SK-N-SH (cell line): ENCODE results near the gene CLK2. TPM values are rescaled to one million over a fixed set of nuclear protein-coding genes. Genes with fewer than 3 reads are reported as not detected.

ENCODE experiments used
- CTCF ChIA-PET: fragments of 300-600, 350-600 bp; formaldehyde crosslinking; extraction: SDS; loops from one replicate; lab custom pipeline; 2021; lab: Yijun Ruan, JAX
- POLR2A ChIA-PET: fragments of 350-600 bp; sonication (Branson Sonifier 250); formaldehyde crosslinking; extraction: SDS; loops from one replicate; lab custom pipeline; 2020; ENCODE audit warnings: antibody characterized with exemption, inconsistent platforms; lab: Yijun Ruan, JAX
- DNase-seq: peaks from one replicate; pipeline ENCODE4 v3.0.0; 2012
- H2AFZ ChIP-seq: fragments of 200-600 bp; sonication (generic); 2 replicates; pipeline ENCODE4 v1.8.1; 2016; ENCODE audit warnings: antibody characterized with exemption, mild to moderate bottlenecking, low read depth
- H3F3A ChIP-seq: fragments of 200-600 bp; sonication (generic); replicated peaks from 2 replicates; pipeline ENCODE3; 2016; ENCODE audit warnings: antibody characterized with exemption, mild to moderate bottlenecking; ENCODE audit not compliant: insufficient read depth
- H3K27ac ChIP-seq, 2 experiments: fragments of 200-500 bp in 1 of 2; fragments of 200-600 bp in 1 of 2; sonication (Bioruptor generic) in 1 of 2; sonication (generic), shearing (Covaris generic) in 1 of 2; 2 replicates each; pipeline versions ENCODE4 v1.5.1 to v1.6.1; 2014 to 2016; ENCODE audit warnings: low read depth in 2 of 2, inconsistent platforms in 1 of 2, low read length in 1 of 2, mild to moderate bottlenecking in 1 of 2, mixed read lengths in 1 of 2
- H3K27me3 ChIP-seq: fragments of 200-600 bp; sonication (generic), shearing (Covaris generic); 2 replicates; pipeline ENCODE4 v1.6.1; 2016; ENCODE audit warnings: mixed run types; ENCODE audit not compliant: insufficient read depth
- H3K36me3 ChIP-seq, 2 experiments: fragments of 200-500 bp in 1 of 2; fragments of 200-600 bp in 1 of 2; sonication (Bioruptor generic) in 1 of 2; sonication (generic) in 1 of 2; replicated peaks in 1 of 2; 2 replicates each; pipeline versions ENCODE3 to v1.5.1; 2014 to 2016; ENCODE audit warnings: low read length in 1 of 2, mild to moderate bottlenecking in 1 of 2; ENCODE audit not compliant: insufficient read depth in 2 of 2, control insufficient read depth in 1 of 2
- H3K4me1 ChIP-seq, 2 experiments: fragments of 200-500 bp in 1 of 2; fragments of 200-600 bp in 1 of 2; sonication (Bioruptor generic) in 1 of 2; sonication (generic), shearing (Covaris generic) in 1 of 2; 2 replicates each; pipeline versions ENCODE4 v1.5.1 to v1.6.1; 2014 to 2016; ENCODE audit warnings: low read depth in 1 of 2, low read length in 1 of 2, mixed run types in 1 of 2; ENCODE audit not compliant: insufficient read depth in 2 of 2, control insufficient read depth in 1 of 2
- H3K4me2 ChIP-seq: fragments of 200-600 bp; sonication (generic), shearing (Covaris generic); 2 replicates; pipeline ENCODE4 v1.6.1; 2017; ENCODE audit warnings: mixed run types
- H3K4me3 ChIP-seq, 2 experiments: fragments of 200-500 bp in 1 of 2; fragments of 200-600 bp in 1 of 2; sonication (Bioruptor generic) in 1 of 2; sonication (generic), shearing (Covaris generic) in 1 of 2; 2 replicates each; pipeline versions ENCODE4 v1.5.1 to v1.8.1; 2014 to 2016; ENCODE audit warnings: low read depth in 2 of 2, inconsistent platforms in 1 of 2, low read length in 1 of 2, mild to moderate bottlenecking in 1 of 2, mixed read lengths in 1 of 2, moderate library complexity in 1 of 2
- H3K79me2 ChIP-seq: fragments of 200-600 bp; sonication (generic); 2 replicates; pipeline ENCODE4 v1.8.1; 2017; ENCODE audit warnings: mild to moderate bottlenecking; ENCODE audit not compliant: insufficient read depth
- H3K9ac ChIP-seq: fragments of 200-600 bp; sonication (generic); 2 replicates; pipeline ENCODE4 v1.6.1; 2017; ENCODE audit warnings: mixed run types
- H3K9me2 ChIP-seq: fragments of 200-600 bp; sonication (generic); 2 replicates; pipeline ENCODE4 v1.6.1; 2017; ENCODE audit warnings: mixed run types
- H3K9me3 ChIP-seq: fragments of 200-600 bp; sonication (generic); 2 replicates; pipeline ENCODE4 v1.6.1; 2017; ENCODE audit warnings: mixed run types, mild to moderate bottlenecking, moderate library complexity
- H4K20me1 ChIP-seq: fragments of 200-600 bp; sonication (generic); 2 replicates; pipeline ENCODE4 v1.6.1; 2017; ENCODE audit warnings: mild to moderate bottlenecking, mixed run types; ENCODE audit not compliant: insufficient read depth
- CHD2 ChIP-seq: fragments of 150-350 bp; IDR thresholded peaks from 2 replicates; pipeline ENCODE4 v1.6.1; 2018; ENCODE audit warnings: low read length; ENCODE audit not compliant: partially characterized antibody
- EP300 ChIP-seq, 2 experiments: IDR thresholded peaks; 2 replicates each; pipeline versions ENCODE4 v1.4.0 to v1.6.1; 2012; ENCODE audit warnings: borderline replicate concordance in 1 of 2, low read depth in 1 of 2, low read length in 1 of 2
- EZH2phosphoT487 ChIP-seq: fragments of 200-600 bp; sonication (generic); IDR thresholded peaks from 2 replicates; pipeline ENCODE4 v1.6.1; 2017; ENCODE audit warnings: low read depth, mixed run types, mild to moderate bottlenecking, antibody characterized with exemption, moderate library complexity, borderline replicate concordance
- FOXJ3 ChIP-seq: sonication (generic); formaldehyde crosslinking; IDR thresholded peaks from 2 replicates; pipeline ENCODE4 v1.5.1; 2020; ENCODE audit warnings: mild to moderate bottlenecking, missing genetic modification reagents
- GABPA ChIP-seq: IDR thresholded peaks from 2 replicates; pipeline ENCODE4 v1.4.0; 2012; ENCODE audit warnings: low read depth, mild to moderate bottlenecking
- GATA2 ChIP-seq: sonication (generic); formaldehyde crosslinking; IDR thresholded peaks from 2 replicates; pipeline ENCODE4 v1.5.0; 2020; ENCODE audit warnings: mild to moderate bottlenecking, missing genetic modification reagents
- JUND ChIP-seq: IDR thresholded peaks from 2 replicates; pipeline ENCODE4 v1.4.0; 2012
- MEF2A ChIP-seq: IDR thresholded peaks from 2 replicates; pipeline ENCODE4 v1.4.0; 2012; ENCODE audit warnings: low read depth, borderline replicate concordance
- MXI1 ChIP-seq: IDR thresholded peaks from 2 replicates; pipeline ENCODE4 v1.6.1; 2012; ENCODE audit warnings: mild to moderate bottlenecking, low read depth, low read length, improper control_type of control experiment
- NFIC ChIP-seq: IDR thresholded peaks from 2 replicates; pipeline ENCODE4 v1.4.0; 2012; ENCODE audit warnings: borderline replicate concordance
- RAD21 ChIP-seq: IDR thresholded peaks from 2 replicates; pipeline ENCODE4 v1.6.1; 2012; ENCODE audit warnings: mild to moderate bottlenecking, low read length
- RFX5 ChIP-seq: IDR thresholded peaks from 2 replicates; pipeline ENCODE4 v1.6.1; 2012; ENCODE audit warnings: mild to moderate bottlenecking, improper control_type of control experiment, low read length
- RXRA ChIP-seq: IDR thresholded peaks from 2 replicates; pipeline ENCODE4 v1.4.0; 2012; ENCODE audit warnings: low read depth, mild to moderate bottlenecking, borderline replicate concordance
- SMC3 ChIP-seq: IDR thresholded peaks from 2 replicates; pipeline ENCODE4 v1.6.1; 2012; ENCODE audit warnings: low read depth, low read length, improper control_type of control experiment
- TCF12 ChIP-seq: IDR thresholded peaks from 2 replicates; pipeline ENCODE4 v1.4.0; 2012
- TEAD4 ChIP-seq: IDR thresholded peaks from 2 replicates; pipeline ENCODE4 v1.4.0; 2012; ENCODE audit warnings: mild to moderate bottlenecking, borderline replicate concordance; ENCODE audit not compliant: insufficient read depth
- YY1 ChIP-seq: IDR thresholded peaks from 2 replicates; pipeline ENCODE4 v1.4.0; 2012; ENCODE audit warnings: low read depth, mild to moderate bottlenecking
- WGBS: methylation state at CpG from one replicate; pipeline ENCODE4 v1.1.6; 2017; ENCODE audit warnings: low lambda C conversion rate; 5-methylcytosine and 5-hydroxymethylcytosine counted together
- polyA plus RNA-seq, 3 experiments: library from polyadenylated mRNA; depleted of rRNA; stranded (reverse); fragments of >200 nt; gene quantifications; 2 replicates each; pipeline ENCODE4 v1.2.3, GENCODE V29; 2012
- TF ChIP-seq, protein P1 (sequence below): IDR thresholded peaks from 2 replicates; pipeline ENCODE4 v1.4.0; 2012; ENCODE audit warnings: low read depth
- TF ChIP-seq, protein P2 (sequence below): fragments of 150-350 bp; IDR thresholded peaks from 2 replicates; pipeline ENCODE4 v1.6.1; 2017; ENCODE audit warnings: antibody characterized with exemption, low read length, low read depth, borderline replicate concordance

CLK2 gene
- polyA plus RNA-seq, 1 of the 3 experiments (the other 2 are of a cell fraction), result 76.7 TPM

DNA sequence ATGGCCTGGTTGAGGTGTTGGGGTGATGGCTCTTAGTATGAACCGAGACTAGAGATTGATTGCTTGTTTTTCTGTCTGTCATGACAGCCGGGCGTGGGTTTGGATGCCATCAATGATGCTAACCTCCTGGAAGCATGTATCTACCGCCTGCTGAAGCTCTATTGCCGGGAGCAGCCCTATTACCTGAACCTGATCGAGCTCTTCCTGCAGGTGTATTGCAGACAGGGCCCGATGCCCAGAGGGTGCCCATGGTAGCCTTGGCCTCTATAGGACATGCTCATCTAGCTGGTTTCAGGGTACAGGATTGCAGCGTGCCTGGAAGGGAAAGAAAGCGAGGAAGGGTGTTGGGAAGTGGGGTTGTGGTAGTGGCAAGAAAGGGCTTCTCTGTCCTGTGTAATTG, 44.8 kb upstream of the CLK2 start:
- ChIA-PET CTCF (interaction anchor here (0.7 to 1.8 kb wide), 2 partner anchors 63 to 68 kb away, joined by 3 to 6 read pairs; no protein-coding TSS in a partner anchor), POLR2A (no interaction called here)
- Histone ChIP-seq H2AFZ (no peak overlapping the region), H3K36me3 (peaks cover 12 to 14% of the 10 kb centered on the region in 2 experiments), H3K4me3 (no peak overlapping the region), H3K4me2 (no peak overlapping the region), H3K9me3 (no peaks in the 10 kb centered on the region), H4K20me1 (no peaks in the 10 kb centered on the region), H3K27ac (no peak overlapping the region), H3K27me3 (no peaks in the 10 kb centered on the region), H3K9ac (no peak overlapping the region), H3K79me2 (peaks cover 18% of the 10 kb centered on the region; the same call in 1 of the 2 replicates), H3K9me2 (no peaks in the 10 kb centered on the region), H3F3A (peaks cover 28% of the 10 kb centered on the region), H3K4me1 (peaks cover 12 to 24% of the 10 kb centered on the region in 2 experiments)
- DNase-seq, result no peak
- WGBS, result 99% methylated on average over 9 of the region's 9 CpGs
- no peak for TF ChIP-seq TEAD4
- TF ChIP-seq NFIC, result no peak

DNA sequence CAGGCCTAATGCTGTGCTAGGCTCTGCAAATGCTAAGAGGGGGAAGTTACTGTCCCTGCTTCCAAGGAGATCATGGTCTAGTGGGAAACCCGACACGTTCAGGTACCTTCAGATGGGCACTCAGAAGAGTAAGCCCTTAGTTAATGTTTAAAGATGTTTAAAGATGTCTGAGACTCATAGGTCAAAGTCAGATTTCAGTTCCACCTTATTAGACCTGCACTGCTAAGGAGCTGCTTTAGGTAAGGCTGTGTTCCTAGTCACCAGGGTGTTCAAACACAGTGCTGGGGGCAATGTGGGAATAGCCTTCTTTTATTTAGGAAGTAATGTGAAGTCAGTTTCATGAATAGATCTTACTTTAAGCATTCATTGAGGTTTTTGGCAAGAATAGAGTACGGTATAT, 43.6 kb upstream of the CLK2 start:
- ChIA-PET CTCF (interaction anchor here (0.9 to 1.8 kb wide), 4 partner anchors 66 to 255 kb away, joined by 3 to 6 read pairs (median 3); no protein-coding TSS in a partner anchor), POLR2A (interaction anchor here (1.1 kb wide), 1 partner anchor 55 kb away, joined by 4 read pairs; the partner anchor contains the start of gene SCAMP3)
- 88% methylated on average over 3 of the region's 3 CpGs for WGBS

DNA sequence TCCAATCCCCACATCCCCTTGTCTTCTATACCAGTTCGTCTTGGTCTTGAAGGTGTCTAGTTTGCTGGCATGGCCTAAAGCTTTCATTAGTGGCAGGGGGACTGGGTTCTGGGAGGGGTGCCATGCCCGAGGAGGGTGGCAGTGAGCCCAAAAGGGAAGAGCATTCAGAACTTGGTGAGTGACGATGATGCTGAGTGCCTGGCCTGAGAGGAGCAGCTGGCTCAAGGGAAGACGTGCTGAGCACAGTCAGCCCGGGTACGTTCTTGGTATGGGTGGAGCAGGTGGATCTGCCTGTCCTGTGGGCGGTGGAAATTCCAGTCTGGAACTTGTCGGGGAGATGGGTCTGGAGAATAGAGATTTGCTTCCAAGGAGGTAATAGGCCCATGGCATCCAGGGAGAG, 40.0 kb upstream of the CLK2 start:
- WGBS, result 89% methylated on average over 8 of the region's 8 CpGs
- H3F3A ChIP-seq, result peaks cover 16% of the 10 kb centered on the region
- no peak overlapping the region for H3K9ac ChIP-seq
- H3K9me3 ChIP-seq, result no peaks in the 10 kb centered on the region
- peaks cover 0 to 10% of the 10 kb centered on the region in 2 experiments; a peak in 1 of 4 replicates for H3K4me1 ChIP-seq
- H3K9me2 ChIP-seq, result no peaks in the 10 kb centered on the region
- peaks cover 30% of the 10 kb centered on the region for H3K79me2 ChIP-seq
- DNase-seq, result no peak
- TF ChIP-seq YY1 (no peak), GABPA (no peak), NFIC (no peak), CHD2 (no peak), MEF2A (no peak), EZH2phosphoT487 (no peak), MXI1 (no peak), FOXJ3 (no peak), TCF12 (no peak), SMC3 (no peak), RFX5 (no peak), GATA2 (CRISPR knock-in tag) (no peak)
- TF ChIP-seq, protein P1, sequence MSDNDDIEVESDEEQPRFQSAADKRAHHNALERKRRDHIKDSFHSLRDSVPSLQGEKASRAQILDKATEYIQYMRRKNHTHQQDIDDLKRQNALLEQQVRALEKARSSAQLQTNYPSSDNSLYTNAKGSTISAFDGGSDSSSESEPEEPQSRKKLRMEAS, result no peak
- H3K4me3 ChIP-seq, result no peak overlapping the region
- POLR2A ChIA-PET, result no interaction called here
- H3K4me2 ChIP-seq, result no peak overlapping the region
- H3K36me3 ChIP-seq, result peaks cover 7 to 19% of the 10 kb centered on the region in 2 experiments
- no peaks in the 10 kb centered on the region for H4K20me1 ChIP-seq
- H3K27ac ChIP-seq, result no peak overlapping the region
- H2AFZ ChIP-seq, result no peak overlapping the region
- CTCF ChIA-PET, result interaction anchor here (0.9 to 3.4 kb wide), 4 partner anchors 9 to 191 kb away, joined by 3 to 19 read pairs (median 4); no protein-coding TSS in a partner anchor
- H3K27me3 ChIP-seq, result no peaks in the 10 kb centered on the region

More for the DNA sequence above, 43.6 kb upstream of the CLK2 start:
- peaks cover 13 to 19% of the 10 kb centered on the region in 2 experiments for H3K36me3 ChIP-seq
- no peak overlapping the region for H3K4me3 ChIP-seq
- no peak for DNase-seq
- no peaks in the 10 kb centered on the region for H4K20me1 ChIP-seq
- no peaks in the 10 kb centered on the region for H3K27me3 ChIP-seq
- H3K4me2 ChIP-seq, result no peak overlapping the region
- no peaks in the 10 kb centered on the region for H3K9me2 ChIP-seq
- H3K79me2 ChIP-seq, result peaks cover 12% of the 10 kb centered on the region; the same call in 1 of the 2 replicates
- no peak overlapping the region for H3K9ac ChIP-seq
- H3K4me1 ChIP-seq, result peaks cover 7 to 19% of the 10 kb centered on the region in 2 experiments; a peak in 3 of 4 replicates
- H3K27ac ChIP-seq, result no peak overlapping the region
- peaks cover 23% of the 10 kb centered on the region for H3F3A ChIP-seq
- no peak for TF ChIP-seq EP300 (IDR thresholded peaks at IDR 0.05; ENCODE audit: borderline replicate concordance in 1 of 2, low read depth in 1 of 2, low read length in 1 of 2)
- no peak for TF ChIP-seq TEAD4
- TF ChIP-seq JUND, result no peak
- TF ChIP-seq, protein P2, sequence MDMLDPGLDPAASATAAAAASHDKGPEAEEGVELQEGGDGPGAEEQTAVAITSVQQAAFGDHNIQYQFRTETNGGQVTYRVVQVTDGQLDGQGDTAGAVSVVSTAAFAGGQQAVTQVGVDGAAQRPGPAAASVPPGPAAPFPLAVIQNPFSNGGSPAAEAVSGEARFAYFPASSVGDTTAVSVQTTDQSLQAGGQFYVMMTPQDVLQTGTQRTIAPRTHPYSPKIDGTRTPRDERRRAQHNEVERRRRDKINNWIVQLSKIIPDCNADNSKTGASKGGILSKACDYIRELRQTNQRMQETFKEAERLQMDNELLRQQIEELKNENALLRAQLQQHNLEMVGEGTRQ, result no peak
- no peak for TF ChIP-seq GABPA
- TF ChIP-seq RAD21, result no peak
- no peak for TF ChIP-seq CHD2
- TF ChIP-seq RXRA, result no peak
- TF ChIP-seq, protein P1, result no peak
- TF ChIP-seq, all 33 proteins: peak for 0
- Histone ChIP-seq H2AFZ (no peak overlapping the region), H3K9me3 (no peaks in the 10 kb centered on the region)
